GM12878 (cell line): ENCODE results near the gene LDHAL6B. TPM values are rescaled to one million over a fixed set of nuclear protein-coding genes. Genes with fewer than 3 reads are reported as not detected.

Source experiments
- ATAC-seq: fragments of 200-7000 bp; cut with Tn5 transposase; 3 replicates; pipeline ENCODE4 v1.9.1; 2020; ENCODE audit warnings: mild to moderate bottlenecking, moderate library complexity
- BruUV-seq: library from RNA; stranded (reverse); fragments of 400-500 nt; replicated peaks from 2 replicates; lab custom pipeline; 2021; lab: Mats Ljungman, UMichigan
- CTCF ChIA-PET: fragments of 300-600 bp; sonication (Branson Sonifier 250); formaldehyde crosslinking; extraction: SDS; loops from one replicate; lab custom pipeline; 2021; ENCODE audit warnings: inconsistent platforms; lab: Yijun Ruan, JAX
- POLR2A ChIA-PET: fragments of 350-600 bp; formaldehyde crosslinking; extraction: SDS; loops from one replicate; lab custom pipeline; 2021; ENCODE audit warnings: inconsistent platforms; lab: Charles Lee
- RAD21 ChIA-PET: fragments of 300-600 bp; sonication (Branson Sonifier 250); formaldehyde crosslinking; loops from one replicate; lab custom pipeline; 2023; ENCODE audit warnings: antibody characterized with exemption; ENCODE audit not compliant: unreplicated experiment; lab: Charles Lee
- SMC1A ChIA-PET: fragments of 300-600 bp; sonication (Branson Sonifier 250); formaldehyde crosslinking; loops from one replicate; lab custom pipeline; 2023; ENCODE audit not compliant: unreplicated experiment, uncharacterized antibody; lab: Charles Lee
- DNase-seq: peaks from one replicate; pipeline ENCODE4 v3.0.0-alpha.2; 2011; ENCODE audit warnings: low read depth, low spot score
- FAIRE-seq: peaks from 3 replicates; lab custom pipeline; 2011; peaks lifted over from hg19 to GRCh38; lab: Jason Lieb, UNC
- H2AFZ ChIP-seq: 2 replicates; pipeline ENCODE4 v1.6.0; 2011; ENCODE audit warnings: low read depth, low read length, control low read depth; ENCODE audit not compliant: control insufficient read depth
- H3K27ac ChIP-seq: 2 replicates; pipeline ENCODE4 v1.5.1; 2011; ENCODE audit warnings: control low read depth; ENCODE audit not compliant: control insufficient read depth, insufficient read depth
- H3K27me3 ChIP-seq, 2 experiments: replicated peaks in 1 of 2; 2 replicates each; pipeline versions ENCODE4 v1.6.0 to v1.6.1; 2011; ENCODE audit warnings: low read length in 1 of 2; ENCODE audit not compliant: control insufficient read depth in 2 of 2, insufficient read depth in 2 of 2
- H3K36me3 ChIP-seq, 2 experiments: 2 replicates each; pipeline ENCODE4 v1.5.1; 2011; ENCODE audit warnings: low read length in 1 of 2; ENCODE audit not compliant: control insufficient read depth in 2 of 2, insufficient read depth in 2 of 2
- H3K4me1 ChIP-seq: 2 replicates; pipeline ENCODE4 v1.6.1; 2011; ENCODE audit warnings: mild to moderate bottlenecking, low read length, moderate library complexity, mixed read lengths; ENCODE audit not compliant: control insufficient read depth, insufficient read depth
- H3K4me2 ChIP-seq: 2 replicates; pipeline ENCODE4 v1.6.0; 2011; ENCODE audit warnings: control low read depth; ENCODE audit not compliant: control insufficient read depth, insufficient read depth
- H3K4me3 ChIP-seq: fragments of 200-600 bp; sonication (generic); 2 replicates; pipeline ENCODE4 v1.5.1; 2016
- H3K79me2 ChIP-seq: 2 replicates; pipeline ENCODE4 v1.6.0; 2011; ENCODE audit warnings: low read length; ENCODE audit not compliant: control insufficient read depth, insufficient read depth
- H3K9ac ChIP-seq: 2 replicates; pipeline ENCODE4 v1.8.0; 2011; ENCODE audit warnings: low read length, control low read depth, mixed read lengths; ENCODE audit not compliant: control insufficient read depth, insufficient read depth
- H3K9me3 ChIP-seq: replicated peaks from 3 replicates; pipeline ENCODE4 v1.5.1; 2011; ENCODE audit warnings: mild to moderate bottlenecking, low read length; ENCODE audit not compliant: control insufficient read depth, insufficient read depth
- H4K20me1 ChIP-seq: 2 replicates; pipeline ENCODE4 v1.6.0; 2011; ENCODE audit not compliant: control insufficient read depth, insufficient read depth
- ASH2L ChIP-seq: fragments of 300-600, 200-600 bp; sonication (generic); IDR thresholded peaks from 2 replicates; pipeline ENCODE4 v1.6.1; 2017; ENCODE audit warnings: low read depth, mild to moderate bottlenecking, borderline replicate concordance
- CEBPB ChIP-seq, 2 experiments: fragments of 150-350 bp in 1 of 2; IDR thresholded peaks; 2 replicates each; pipeline ENCODE4 v1.6.1; 2012 to 2014; ENCODE audit warnings: low read depth in 2 of 2, low read length in 2 of 2, borderline replicate concordance in 1 of 2, inconsistent platforms in 1 of 2
- CEBPZ ChIP-seq: fragments of 150-350 bp; IDR thresholded peaks from 2 replicates; pipeline ENCODE4 v1.6.1; 2016; ENCODE audit warnings: low read depth, low read length
- EED ChIP-seq: sonication (generic); IDR thresholded peaks from 2 replicates; pipeline ENCODE4 v1.6.1; 2016; ENCODE audit warnings: antibody characterized with exemption, low read depth
- ELK1 ChIP-seq: IDR thresholded peaks from 2 replicates; pipeline ENCODE4 v1.6.1; 2012; ENCODE audit warnings: low read depth, low read length, improper control_type of control experiment
- EZH2 ChIP-seq: IDR thresholded peaks from 2 replicates; pipeline ENCODE4 v1.6.1; 2012; ENCODE audit warnings: low read depth, mild to moderate bottlenecking, control low read depth, inconsistent platforms, low read length, borderline replicate concordance; ENCODE audit not compliant: control insufficient read depth
- FOXM1 ChIP-seq: IDR thresholded peaks from 2 replicates; pipeline ENCODE4 v1.6.1; 2012; ENCODE audit warnings: low read depth, mild to moderate bottlenecking, inconsistent platforms, low read length, moderate library complexity
- HSF1 ChIP-seq: fragments of 150-350 bp; IDR thresholded peaks from 2 replicates; pipeline ENCODE4 v1.6.1; 2014; ENCODE audit warnings: mild to moderate bottlenecking, low read depth, low read length
- JUND ChIP-seq: IDR thresholded peaks from 2 replicates; pipeline ENCODE4 v1.6.1; 2012; ENCODE audit warnings: low read depth, mild to moderate bottlenecking, low read length, improper control_type of control experiment, moderate library complexity
- MLLT1 ChIP-seq: fragments of 450-650 bp; IDR thresholded peaks from 2 replicates; pipeline ENCODE4 v1.6.1; 2016; ENCODE audit warnings: mild to moderate bottlenecking
- POU2F2 ChIP-seq: IDR thresholded peaks from 3 replicates; pipeline ENCODE4 v1.6.1; 2011; ENCODE audit warnings: low read depth, mild to moderate bottlenecking, low read length, borderline replicate concordance
- RB1 ChIP-seq: fragments of 450-650 bp; formaldehyde crosslinking; IDR thresholded peaks from 2 replicates; pipeline ENCODE4 v1.6.1; 2017; ENCODE audit warnings: mild to moderate bottlenecking, borderline replicate concordance
- SREBF1 ChIP-seq: IDR thresholded peaks from 2 replicates; pipeline ENCODE4 v1.6.1; 2012; ENCODE audit warnings: mild to moderate bottlenecking, low read length
- YY1 ChIP-seq: IDR thresholded peaks from 2 replicates; pipeline ENCODE4 v1.6.1; 2011; ENCODE audit warnings: low read depth, mild to moderate bottlenecking, low read length
- WGBS: methylation state at CpG from one replicate; pipeline ENCODE4 v1.1.6; 2016; ENCODE audit warnings: low lambda C conversion rate; ENCODE audit not compliant: insufficient replicate concordance, insufficient coverage; ENCODE audit errors: missing lambda C conversion rate; 5-methylcytosine and 5-hydroxymethylcytosine counted together
- in situ Hi-C: fragments of 300-500 bp; cut with MboI; formaldehyde crosslinking; loops from 9 replicates; pipeline ENCODE4 v1.14.3; 2018; ENCODE audit warnings: mixed read lengths
- intact Hi-C: fragments of 100-400 bp; cut with micrococcal nuclease; formaldehyde crosslinking; loops from one replicate; pipeline ENCODE4 v1.14.2; 2022; ENCODE audit not compliant: unreplicated experiment
- polyA plus RNA-seq, 11 experiments: library from polyadenylated mRNA; depleted of rRNA in 4 of 11; unstranded in 6 of 11; stranded (reverse) in 5 of 11; fragments of >200 nt; fragmentation: Nextera tagmentation in 4 of 11; fragmentation: Illumina TruSeq in 1 of 11; extraction: Ambion mirVana in 4 of 11; extraction: Trizol in 1 of 11; gene quantifications; 1 replicate in 1 of 11; 2 replicates in 10 of 11; pipeline versions ENCODE4 v1.2.1 to v1.2.3, GENCODE V29; 2011 to 2016; ENCODE audit warnings: inconsistent platforms in 2 of 11, missing spikeins in 2 of 11, low read depth in 1 of 11
- total RNA-seq, 4 experiments: library from RNA; depleted of rRNA in 3 of 4; stranded (reverse); fragments of >200 nt in 3 of 4; fragmentation: Illumina TruSeq in 1 of 4; extraction: Trizol in 1 of 4; gene quantifications; 2 replicates each; pipeline versions ENCODE4 v1.2.1 to v1.2.3, GENCODE V29; 2013 to 2021

The LDHAL6B gene
- total and polyA plus RNA-seq, 10 of the 15 experiments (the other 5 are each of a cell fraction or from before 2014, with no cell fraction given): 0.33 to 0.66 TPM; not detected in 8

GRCh38 chr15:59172289-59172901 is 34.2 kb upstream of the LDHAL6B start (continued):
- no peak for TF ChIP-seq HSF1
- TF ChIP-seq RB1: no peak
- no peak for TF ChIP-seq ASH2L

- Histone ChIP-seq H3K4me2 (no peak overlapping the region), H3K4me3 (no peak overlapping the region), H3K9ac (no peak overlapping the region), H2AFZ (no peak overlapping the region), H3K36me3 (peaks cover 16 to 35% of the 10 kb centered on the region in 2 experiments), H3K27ac (no peak overlapping the region), H3K9me3 (no peaks in the 10 kb centered on the region), H3K4me1 (no peaks in the 10 kb centered on the region; the same call in 1 of the 2 replicates), H3K27me3 (no peaks in the 10 kb centered on the region), H3K79me2 (no peaks in the 10 kb centered on the region), H4K20me1 (no peaks in the 10 kb centered on the region)
- DNase-seq (no peak), ATAC-seq (no peak), FAIRE-seq (no peak)
- whole genome bisulfite sequencing: 91% methylated on average over 5 of the region's 5 CpGs
- no TSS peak for BruUV-seq
- CTCF ChIA-PET: interaction anchor here (0.6 to 2.7 kb wide), 8 partner anchors 11 to 356 kb away, joined by 3 to 19 read pairs (median 6); no protein-coding TSS in a partner anchor
- POLR2A ChIA-PET: no interaction called here
- RAD21 ChIA-PET: interaction anchor here (1.5 kb wide), 1 partner anchor 225 kb away, joined by 3 read pairs; no protein-coding TSS in a partner anchor
- intact Hi-C loops: no loop called here
- in situ Hi-C loops: no loop called here
- SMC1A ChIA-PET: interaction anchor here (0.6 to 2.1 kb wide), 3 partner anchors 73 to 239 kb away, joined by 3 to 11 read pairs (median 3); no protein-coding TSS in a partner anchor
- no peak for TF ChIP-seq SREBF1
- no peak for TF ChIP-seq ELK1
- TF ChIP-seq CEBPZ: no peak
- TF ChIP-seq POU2F2: no peak
- no peak for TF ChIP-seq FOXM1
- no peak for TF ChIP-seq MLLT1
- no peak for TF ChIP-seq EED
- TF ChIP-seq EZH2: no peak
- no peak for TF ChIP-seq YY1
- no peak for TF ChIP-seq CEBPB (IDR thresholded peaks at IDR 0.05; ENCODE audit: borderline replicate concordance in 1 of 2, low read depth in 2 of 2, low read length in 2 of 2)
- no peak for TF ChIP-seq JUND
Observed at GRCh38 chr15:59173194-59173593, 33.4 kb upstream of the LDHAL6B start.
